NB4 (cell line): ENCODE data around the gene OXTR.

ENCODE experiments used
- DNase-seq: peaks from one replicate; pipeline ENCODE4 v3.0.0; 2010; ENCODE audit warnings: low read depth
- H3K4me3 ChIP-seq: one replicate; pipeline ENCODE4 v1.5.1; 2011; ENCODE audit warnings: mild to moderate bottlenecking, low read depth, low read length, moderate library complexity
- MYC ChIP-seq: IDR thresholded peaks from 2 replicates; pipeline ENCODE4 v1.6.1; 2011; ENCODE audit warnings: low read depth, low read length
- POLR2A ChIP-seq: IDR thresholded peaks from 2 replicates; pipeline ENCODE4 v1.6.1; 2011; ENCODE audit warnings: mild to moderate bottlenecking; ENCODE audit not compliant: insufficient read length; ENCODE audit errors: extremely low read depth
- TF ChIP-seq, protein P1 (sequence below): IDR thresholded peaks from one replicate; pipeline ENCODE4 v1.5.1; 2012; ENCODE audit warnings: low read depth, low read length
- TF ChIP-seq, protein P2 (sequence below): IDR thresholded peaks from 2 replicates; pipeline ENCODE4 v1.6.1; 2011; ENCODE audit warnings: low read depth, low read length

Gene OXTR

DNA sequence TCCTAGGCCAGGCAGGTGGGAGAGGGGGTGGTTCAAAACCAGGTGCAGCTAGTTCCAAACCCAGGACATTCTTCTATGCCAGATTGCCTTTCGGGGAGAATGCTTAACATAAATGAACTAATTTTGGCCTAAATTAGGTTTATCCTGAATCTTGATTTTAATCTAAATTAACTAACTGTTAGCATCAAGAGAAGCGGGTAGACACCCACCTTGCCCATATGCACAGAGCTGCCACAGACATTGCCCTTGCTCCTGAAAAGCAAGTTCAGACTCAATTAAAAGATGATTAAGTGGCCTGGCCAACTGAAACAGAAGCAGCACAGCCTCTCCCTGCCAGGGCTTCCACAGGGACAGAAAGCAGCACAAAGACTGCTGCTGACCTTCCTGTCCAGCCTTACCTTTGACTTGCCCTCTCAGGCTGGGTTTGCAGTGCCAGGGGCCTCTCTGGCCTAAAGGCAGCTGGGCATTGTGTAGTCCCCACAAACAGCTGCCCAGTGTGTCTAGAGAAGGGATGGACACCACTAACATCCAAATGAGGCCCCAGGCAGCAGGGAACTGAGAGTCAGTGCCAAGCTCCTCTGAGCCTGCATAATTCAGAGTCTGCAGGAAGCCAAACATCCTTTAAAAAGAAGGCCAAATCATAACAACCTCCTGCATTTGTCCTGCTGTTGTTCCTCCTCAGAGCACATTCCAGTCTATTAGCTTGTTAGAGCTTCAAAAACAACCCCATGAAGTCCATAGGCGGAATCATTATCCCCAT, 15.4 kb upstream of the OXTR start:
- TF ChIP-seq POLR2A (no peak), MYC (no peak)
- TF ChIP-seq, protein P1, sequence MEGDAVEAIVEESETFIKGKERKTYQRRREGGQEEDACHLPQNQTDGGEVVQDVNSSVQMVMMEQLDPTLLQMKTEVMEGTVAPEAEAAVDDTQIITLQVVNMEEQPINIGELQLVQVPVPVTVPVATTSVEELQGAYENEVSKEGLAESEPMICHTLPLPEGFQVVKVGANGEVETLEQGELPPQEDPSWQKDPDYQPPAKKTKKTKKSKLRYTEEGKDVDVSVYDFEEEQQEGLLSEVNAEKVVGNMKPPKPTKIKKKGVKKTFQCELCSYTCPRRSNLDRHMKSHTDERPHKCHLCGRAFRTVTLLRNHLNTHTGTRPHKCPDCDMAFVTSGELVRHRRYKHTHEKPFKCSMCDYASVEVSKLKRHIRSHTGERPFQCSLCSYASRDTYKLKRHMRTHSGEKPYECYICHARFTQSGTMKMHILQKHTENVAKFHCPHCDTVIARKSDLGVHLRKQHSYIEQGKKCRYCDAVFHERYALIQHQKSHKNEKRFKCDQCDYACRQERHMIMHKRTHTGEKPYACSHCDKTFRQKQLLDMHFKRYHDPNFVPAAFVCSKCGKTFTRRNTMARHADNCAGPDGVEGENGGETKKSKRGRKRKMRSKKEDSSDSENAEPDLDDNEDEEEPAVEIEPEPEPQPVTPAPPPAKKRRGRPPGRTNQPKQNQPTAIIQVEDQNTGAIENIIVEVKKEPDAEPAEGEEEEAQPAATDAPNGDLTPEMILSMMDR = no peak
- TF ChIP-seq, protein P2, sequence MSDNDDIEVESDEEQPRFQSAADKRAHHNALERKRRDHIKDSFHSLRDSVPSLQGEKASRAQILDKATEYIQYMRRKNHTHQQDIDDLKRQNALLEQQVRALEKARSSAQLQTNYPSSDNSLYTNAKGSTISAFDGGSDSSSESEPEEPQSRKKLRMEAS = no peak
- DNase-seq = no peak
- H3K4me3 ChIP-seq = no peak overlapping the region

DNA sequence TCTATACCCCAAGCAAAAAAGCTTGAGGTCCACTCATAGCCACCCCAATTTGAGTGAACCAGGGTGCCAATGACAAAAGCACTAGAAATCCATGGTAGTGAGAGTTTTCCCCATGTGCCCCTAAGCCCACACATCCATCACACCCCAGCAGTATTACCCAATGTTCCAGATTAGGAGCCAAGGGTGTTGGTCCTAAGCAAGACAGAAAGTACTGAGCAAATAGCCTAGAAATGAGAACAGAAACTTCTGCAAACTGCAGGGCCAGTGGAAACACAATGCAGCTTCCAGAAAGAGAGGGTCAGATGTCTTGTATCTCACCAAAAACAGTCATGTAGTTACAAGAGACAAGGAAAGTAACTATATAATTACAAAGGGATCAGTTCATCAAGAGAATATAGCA, 10.9 kb upstream of the OXTR start:
- no peak overlapping the region for H3K4me3 ChIP-seq
- DNase-seq = no peak

DNA sequence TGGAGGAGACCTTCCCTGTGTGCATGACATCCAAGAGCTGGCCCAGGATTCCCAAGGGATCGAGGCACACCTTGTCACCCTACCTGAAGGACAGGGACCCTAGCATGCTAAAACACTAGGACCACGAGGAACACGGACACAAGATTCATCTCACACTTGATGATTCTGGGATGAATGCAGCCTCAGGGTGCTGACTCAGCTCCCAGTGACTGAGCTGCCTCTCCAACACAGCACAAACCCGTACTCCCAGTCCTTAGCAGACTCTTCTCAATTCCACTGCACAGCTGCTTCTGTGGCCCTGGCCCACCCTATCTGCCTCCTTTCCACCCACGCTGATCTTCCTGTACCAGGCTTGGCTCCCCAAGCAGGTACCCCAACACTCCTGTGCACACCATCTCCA, 9.1 kb upstream of the OXTR start:
- no peak for DNase-seq
- H3K4me3 ChIP-seq = no peak overlapping the region
- TF ChIP-seq MYC (no peak), POLR2A (no peak)
- TF ChIP-seq, protein P1 = no peak
- TF ChIP-seq, protein P2 = no peak

More for the DNA sequence above, 10.9 kb upstream of the OXTR start:
- no peak for TF ChIP-seq POLR2A
- TF ChIP-seq, protein P2 = no peak
- TF ChIP-seq, protein P1 = no peak
- TF ChIP-seq MYC = no peak

DNA sequence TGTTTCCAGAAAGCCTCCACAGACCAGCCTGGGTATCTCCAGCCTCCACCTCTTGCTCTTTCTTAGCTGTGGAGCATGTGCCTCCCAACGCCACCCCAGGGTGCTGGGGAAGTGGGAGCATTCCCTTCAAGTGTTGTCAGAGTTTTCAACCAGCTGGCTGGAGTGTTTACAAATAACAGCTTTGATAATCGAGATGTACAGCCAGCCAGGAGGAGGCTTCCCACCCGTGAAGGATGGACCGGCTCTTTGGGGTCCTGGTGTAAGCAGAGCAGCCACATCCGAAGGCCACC, 8.5 kb upstream of the OXTR start:
- DNase-seq = no peak
- TF ChIP-seq, protein P1 = no peak
- TF ChIP-seq, protein P2 = no peak
- TF ChIP-seq MYC (no peak), POLR2A (no peak)

DNA sequence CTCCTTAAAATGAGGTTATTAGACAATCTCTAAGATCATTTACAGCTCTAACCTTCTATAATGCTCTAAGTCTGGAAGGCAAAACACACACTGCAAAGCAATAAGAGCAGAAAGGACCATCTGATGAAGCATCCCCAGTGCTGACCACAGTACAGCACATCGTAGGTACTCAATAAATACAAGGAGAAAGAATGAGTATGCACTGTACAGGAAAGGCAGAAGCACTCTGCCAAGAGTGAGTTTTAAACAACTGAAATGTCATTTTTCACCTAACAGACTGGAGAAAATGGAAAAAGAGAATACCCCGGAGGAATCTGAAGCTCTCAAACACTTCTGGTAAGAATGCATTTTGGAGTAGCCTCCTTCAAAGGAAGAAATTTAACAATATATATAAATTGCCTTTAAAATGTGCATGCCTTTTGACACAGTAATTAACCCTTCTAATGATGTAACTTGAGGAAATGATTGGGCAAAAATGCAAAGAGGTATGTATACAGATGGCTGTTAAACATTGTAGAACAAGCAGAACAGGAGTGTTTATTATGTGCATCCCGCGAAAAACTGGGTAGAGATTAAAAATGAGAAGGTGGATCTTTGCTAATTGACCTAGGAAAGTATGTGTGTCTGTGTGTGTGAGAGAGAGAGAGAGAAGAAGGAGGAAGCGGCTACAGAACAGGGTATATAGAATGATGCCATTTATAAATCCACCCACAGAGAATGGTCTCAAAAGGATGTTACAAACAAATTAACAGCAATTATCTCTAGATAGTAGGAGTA, 8.0 kb upstream of the OXTR start:
- no peak overlapping the region for H3K4me3 ChIP-seq
- no peak for TF ChIP-seq MYC
- TF ChIP-seq, protein P2 = no peak
- DNase-seq = no peak

More for the DNA sequence above, 8.5 kb upstream of the OXTR start:
- no peak overlapping the region for H3K4me3 ChIP-seq

DNA sequence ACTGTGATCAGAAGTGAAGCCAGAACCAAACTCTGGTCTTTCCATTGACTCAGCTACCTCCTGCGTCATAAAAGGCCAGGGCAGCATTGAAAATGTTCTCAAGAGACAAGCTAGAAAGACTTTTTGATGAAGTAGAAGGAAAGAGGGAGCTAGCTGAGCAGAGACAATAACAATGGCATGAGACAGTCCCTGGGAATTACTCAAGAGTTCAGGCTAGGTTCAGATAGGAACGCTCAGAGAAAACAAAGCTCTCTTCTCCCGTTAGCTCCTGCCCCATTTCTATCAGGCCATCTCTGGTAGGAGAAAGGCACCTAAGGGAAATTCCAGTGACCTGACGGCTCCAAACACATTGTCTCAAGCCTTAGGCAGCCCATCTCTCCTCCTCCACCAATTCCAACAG, 7.0 kb upstream of the OXTR start:
- no peak overlapping the region for H3K4me3 ChIP-seq
- no peak for TF ChIP-seq MYC
- TF ChIP-seq, protein P2 = no peak
- no peak for DNase-seq
